GM10847 (cell line): Measurements from ENCODE around the gene ZNF641.

Experiments
- POLR2A ChIP-seq: IDR thresholded peaks from 2 replicates; pipeline ENCODE4 v1.6.1; 2011; ENCODE audit not compliant: insufficient read length; ENCODE audit errors: extremely low read depth

Gene ZNF641

GRCh38 chr12:48292040-48292439 is 58.7 kb downstream of the ZNF641 start:
- TF ChIP-seq POLR2A, result no peak

- no peak for TF ChIP-seq POLR2A
Observed at GRCh38 chr12:48291511-48291910, 59.2 kb downstream of the ZNF641 start.

- no peak for TF ChIP-seq POLR2A
Observed at GRCh38 chr12:48288387-48289268, 62.1 kb downstream of the ZNF641 start.
